H9 (cell line): ENCODE data around the gene TM4SF1. TPM values are rescaled to one million over a fixed set of nuclear protein-coding genes. Genes with fewer than 3 reads are reported as not detected.
"Not testable (repeated sequence)": the region's sequence is repeated elsewhere in the genome, so short reads cannot be mapped to it uniquely, and the experiment has no call there.

Experiments
- DNase-seq: peaks from one replicate; pipeline ENCODE4 v3.0.0-alpha.2; 2017
- H2AFZ ChIP-seq: one replicate; pipeline ENCODE4 v1.6.1; 2013; ENCODE audit warnings: mild to moderate bottlenecking, low read length, control low read depth, moderate library complexity
- H2AK5ac ChIP-seq: 2 replicates; pipeline ENCODE4 v1.6.1; 2013; ENCODE audit warnings: low read length, control low read depth, mixed read lengths; ENCODE audit not compliant: insufficient read length
- H2BK120ac ChIP-seq: one replicate; pipeline ENCODE4 v1.6.1; 2013; ENCODE audit warnings: low read depth, mild to moderate bottlenecking, low read length, control low read depth, inconsistent platforms; ENCODE audit not compliant: poor library complexity, severe bottlenecking
- H2BK12ac ChIP-seq: 2 replicates; pipeline ENCODE4 v1.6.1; 2013; ENCODE audit warnings: low read length, control low read depth, mixed read lengths, low read depth; ENCODE audit not compliant: insufficient read length
- H2BK15ac ChIP-seq: 2 replicates; pipeline ENCODE4 v1.6.1; 2013; ENCODE audit warnings: low read depth, low read length, control low read depth
- H2BK20ac ChIP-seq: one replicate; pipeline ENCODE4 v1.6.1; 2013; ENCODE audit warnings: low read depth, mild to moderate bottlenecking, low read length, control low read depth, inconsistent platforms; ENCODE audit not compliant: poor library complexity, severe bottlenecking
- H2BK5ac ChIP-seq: 2 replicates; pipeline ENCODE4 v1.6.1; 2013; ENCODE audit warnings: low read length, control low read depth, mixed read lengths; ENCODE audit not compliant: insufficient read length
- H3K14ac ChIP-seq: 2 replicates; pipeline ENCODE4 v1.6.1; 2013; ENCODE audit warnings: low read length, control low read depth; ENCODE audit not compliant: insufficient read depth
- H3K18ac ChIP-seq: 2 replicates; pipeline ENCODE4 v1.6.1; 2013; ENCODE audit warnings: low read depth, mild to moderate bottlenecking, mixed read lengths, low read length, control low read depth; ENCODE audit not compliant: insufficient read length
- H3K23ac ChIP-seq: 2 replicates; pipeline ENCODE4 v1.6.1; 2013; ENCODE audit warnings: low read length, control low read depth, mixed read lengths, low read depth; ENCODE audit not compliant: insufficient read length
- H3K23me2 ChIP-seq: 2 replicates; pipeline ENCODE4 v1.6.1; 2013; ENCODE audit warnings: low read depth, mild to moderate bottlenecking, mixed read lengths, low read length, control low read depth; ENCODE audit not compliant: insufficient read length, poor library complexity, severe bottlenecking
- H3K27ac ChIP-seq: 2 replicates; pipeline ENCODE4 v1.5.1; 2013; ENCODE audit warnings: low read length, control low read depth, mixed read lengths, low read depth; ENCODE audit not compliant: insufficient read length
- H3K27me3 ChIP-seq: 2 replicates; pipeline ENCODE4 v1.6.1; 2013; ENCODE audit warnings: low read length, control low read depth, inconsistent platforms; ENCODE audit not compliant: insufficient read depth
- H3K4ac ChIP-seq: 2 replicates; pipeline ENCODE4 v1.6.1; 2013; ENCODE audit warnings: low read depth, mild to moderate bottlenecking, control low read depth, inconsistent platforms, low read length, moderate library complexity
- H3K4me1 ChIP-seq: 2 replicates; pipeline ENCODE4 v1.6.1; 2013; ENCODE audit warnings: low read length, control low read depth, inconsistent platforms; ENCODE audit not compliant: insufficient read depth
- H3K4me2 ChIP-seq: 2 replicates; pipeline ENCODE4 v1.6.1; 2013; ENCODE audit warnings: low read length, control low read depth, mixed read lengths; ENCODE audit not compliant: insufficient read length, insufficient read depth
- H3K56ac ChIP-seq: 2 replicates; pipeline ENCODE4 v1.6.1; 2013; ENCODE audit warnings: low read depth, mild to moderate bottlenecking, mixed read lengths, low read length, control low read depth; ENCODE audit not compliant: insufficient read length
- H3K79me1 ChIP-seq: 2 replicates; pipeline ENCODE4 v1.6.1; 2013; ENCODE audit warnings: low read depth, mild to moderate bottlenecking, moderate library complexity, low read length, control low read depth, inconsistent platforms; ENCODE audit not compliant: insufficient read depth, poor library complexity, severe bottlenecking
- H3K79me2 ChIP-seq: 2 replicates; pipeline ENCODE4 v1.6.1; 2013; ENCODE audit warnings: low read length, control low read depth, inconsistent platforms; ENCODE audit not compliant: insufficient read depth
- H3K9ac ChIP-seq: 2 replicates; pipeline ENCODE4 v1.6.1; 2013; ENCODE audit warnings: low read length, control low read depth, mixed read lengths; ENCODE audit not compliant: insufficient read length; ENCODE audit errors: extremely low read depth
- H3K9me3 ChIP-seq: one replicate; pipeline ENCODE4 v1.6.1; 2013; ENCODE audit warnings: low read depth, low read length, inconsistent platforms; ENCODE audit not compliant: control insufficient read depth
- H3T11ph ChIP-seq: one replicate; pipeline ENCODE4 v1.6.1; 2013; ENCODE audit warnings: mild to moderate bottlenecking, low read length, control low read depth, inconsistent platforms
- H4K20me1 ChIP-seq: one replicate; pipeline ENCODE4 v1.6.1; 2013; ENCODE audit not compliant: control insufficient read depth, insufficient read length, insufficient read depth
- H4K5ac ChIP-seq: 2 replicates; pipeline ENCODE4 v1.6.1; 2013; ENCODE audit warnings: low read depth, mild to moderate bottlenecking, mixed read lengths, low read length, control low read depth; ENCODE audit not compliant: insufficient read length
- H4K8ac ChIP-seq: replicated peaks from 2 replicates; pipeline ENCODE4 v1.6.1; 2013; ENCODE audit warnings: low read length, control low read depth, mixed read lengths, low read depth; ENCODE audit not compliant: insufficient read length
- H4K91ac ChIP-seq: 2 replicates; pipeline ENCODE4 v1.6.1; 2013; ENCODE audit warnings: low read depth, mild to moderate bottlenecking, moderate library complexity, mixed read lengths, low read length, control low read depth; ENCODE audit not compliant: insufficient read length
- H3K27ac Mint-ChIP-seq, 3 experiments: 2 replicates in 2 of 3; 3 replicates in 1 of 3; pipeline ENCODE4 v1.8.0; 2020 to 2021; ENCODE audit warnings: mixed read lengths in 3 of 3, mild to moderate bottlenecking in 1 of 3, moderate library complexity in 1 of 3
- H3K27me3 Mint-ChIP-seq: 2 replicates; pipeline ENCODE4 v1.8.0; 2021; ENCODE audit warnings: low read depth, mild to moderate bottlenecking, moderate library complexity, mixed read lengths
- H3K36me3 Mint-ChIP-seq, 3 experiments: 2 replicates in 2 of 3; 3 replicates in 1 of 3; pipeline ENCODE4 v1.8.0; 2020 to 2021; ENCODE audit warnings: low read depth in 3 of 3, mixed read lengths in 3 of 3; ENCODE audit not compliant: insufficient read depth in 1 of 3
- H3K4me1 Mint-ChIP-seq, 2 experiments: 2 replicates each; pipeline ENCODE4 v1.8.0; 2020; ENCODE audit warnings: mixed read lengths in 2 of 2
- H3K4me3 Mint-ChIP-seq, 2 experiments: 2 replicates in 1 of 2; 3 replicates in 1 of 2; pipeline ENCODE4 v1.8.0; 2020 to 2021; ENCODE audit warnings: mild to moderate bottlenecking in 2 of 2, mixed read lengths in 2 of 2, moderate library complexity in 1 of 2
- H3K9me3 Mint-ChIP-seq, 2 experiments: 2 replicates in 1 of 2; 3 replicates in 1 of 2; pipeline ENCODE4 v1.8.0; 2020; ENCODE audit warnings: mild to moderate bottlenecking in 2 of 2, mixed read lengths in 2 of 2, moderate library complexity in 1 of 2
- CTCF ChIP-seq: fragments of 200-600 bp; sonication (generic); conservative IDR thresholded peaks from 3 replicates; pipeline ENCODE4 v1.8.0; 2021; ENCODE audit warnings: antibody characterized with exemption, mild to moderate bottlenecking
- WGBS: extraction: QIAGEN DNeasy Blood & Tissue Kit; methylation state at CpG from one replicate; pipeline ENCODE4 v1.1.7; 2013; ENCODE audit warnings: missing lambda C conversion rate, low lambda C conversion rate, mixed read lengths; ENCODE audit not compliant: insufficient read length; ENCODE audit errors: extremely low coverage; 5-methylcytosine and 5-hydroxymethylcytosine counted together
- total RNA-seq: library from RNA; stranded (reverse); gene quantifications from 2 replicates; pipeline ENCODE4 v1.2.1, GENCODE V29; 2021

TM4SF1 gene
- total RNA-seq, 1 experiment from 2014 or later, result 1.2 TPM

- H3K4me1 ChIP-seq, result no peaks in the 10 kb centered on the region; the same call in 1 of the 2 replicates
- no peak overlapping the region for H3K27ac Mint-ChIP-seq
- H3K4me1 Mint-ChIP-seq, result peaks cover 18% of the 10 kb centered on the region in 2 experiments
Measured at GRCh38 chr3:149381173-149382100, 4.0 kb upstream of the TM4SF1 start.

GRCh38 chr3:149380220-149380619, 2.8 kb upstream of the TM4SF1 start:
- not testable (repeated sequence) for H3K79me2 ChIP-seq, H3K14ac ChIP-seq, H4K5ac ChIP-seq, H3K4me3 Mint-ChIP-seq, H3K4me1 ChIP-seq, H3K27me3 Mint-ChIP-seq, H2BK120ac ChIP-seq, DNase-seq, H3K27ac Mint-ChIP-seq, H3K27ac ChIP-seq, H3K23ac ChIP-seq, H2BK15ac ChIP-seq, H3K18ac ChIP-seq, H3K9me3 ChIP-seq, H2BK5ac ChIP-seq, H3K4ac ChIP-seq, H3T11ph ChIP-seq, H3K56ac ChIP-seq, H2BK20ac ChIP-seq, H3K9ac ChIP-seq, H4K91ac ChIP-seq, H2AK5ac ChIP-seq, H3K4me2 ChIP-seq, H2AFZ ChIP-seq, H2BK12ac ChIP-seq, H4K20me1 ChIP-seq, H3K23me2 ChIP-seq, H3K27me3 ChIP-seq, H4K8ac ChIP-seq, H3K79me1 ChIP-seq
- Mint-ChIP-seq H3K36me3 (peaks cover 8 to 23% (median 14%) of the 10 kb centered on the region in 3 experiments), H3K9me3 (peaks cover 22 to 25% of the 10 kb centered on the region in 2 experiments), H3K4me1 (peaks cover 18% of the 10 kb centered on the region in 2 experiments)
- WGBS, result no CpG with 5 or more reads among the region's 32 CpGs

More at GRCh38 chr3:149381173-149382100, 4.0 kb upstream of the TM4SF1 start:
- Mint-ChIP-seq H3K27me3 (no peaks in the 10 kb centered on the region; the same call in 1 of the 2 replicates), H3K4me3 (no peak overlapping the region), H3K36me3 (peaks cover 8 to 23% (median 14%) of the 10 kb centered on the region in 3 experiments), H3K9me3 (peaks cover 22 to 25% of the 10 kb centered on the region in 2 experiments)
- TF ChIP-seq CTCF, result no peak
- Histone ChIP-seq H3K27ac (no peak overlapping the region), H3K23me2 (no peaks in the 10 kb centered on the region), H2AK5ac (no peak overlapping the region), H4K20me1 (no peaks in the 10 kb centered on the region), H4K5ac (no peak overlapping the region), H4K8ac (no peak overlapping the region), H2BK12ac (no peak overlapping the region), H2BK120ac (no peak overlapping the region), H4K91ac (no peak overlapping the region), H3K14ac (no peak overlapping the region), H3K9me3 (no peaks in the 10 kb centered on the region), H3K18ac (no peak overlapping the region), H2BK20ac (no peak overlapping the region), H3K27me3 (no peaks in the 10 kb centered on the region), H2BK5ac (no peak overlapping the region), H3K9ac (no peak overlapping the region), H3K79me1 (no peaks in the 10 kb centered on the region), H3K79me2 (no peaks in the 10 kb centered on the region), H3K4ac (no peak overlapping the region), H2AFZ (no peak overlapping the region), H3K23ac (no peak overlapping the region), H2BK15ac (no peak overlapping the region), H3T11ph (no peak overlapping the region), H3K56ac (no peak overlapping the region), H3K4me2 (no peak overlapping the region)
- no peak for DNase-seq
- no CpG with 5 or more reads among the region's 6 CpGs for WGBS
